ENCODE measurements around the gene NAXE. TPM values are rescaled to one million over a fixed set of nuclear protein-coding genes. Genes with fewer than 3 reads are reported as not detected.

NAXE gene
- total RNA-seq, 4 donors from 2014 or later, result 42.7 to 80.8 (median 63.3) TPM

DNA sequence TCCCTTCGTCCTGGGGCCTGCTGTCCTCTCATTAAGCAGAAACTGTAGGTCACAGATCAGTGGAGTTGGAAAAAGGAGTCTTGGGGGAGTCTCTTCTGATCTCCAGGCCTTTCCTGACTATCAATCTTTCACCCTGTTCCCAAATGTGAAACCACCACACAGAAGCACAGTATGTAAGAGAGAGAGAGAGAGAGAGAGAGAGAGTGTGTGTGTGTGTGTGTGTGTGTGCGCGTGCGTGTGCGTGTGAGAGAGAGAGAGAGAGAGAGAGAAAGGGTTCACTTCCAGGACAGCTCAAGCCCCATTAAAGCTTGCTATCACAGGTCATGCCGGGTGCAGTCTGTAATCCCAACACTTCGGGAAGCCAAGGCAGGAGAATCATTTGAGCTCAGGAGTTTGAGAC lies 13.5 kb upstream of the NAXE start:
- Histone ChIP-seq H3K27me3 (no peaks in the 10 kb centered on the region), H3K36me3 (no peaks in the 10 kb centered on the region), H3K4me1 (no peaks in the 10 kb centered on the region), H3K4me3 (no peak overlapping the region), H3K9me3 (no peaks in the 10 kb centered on the region), H3K27ac (no peak overlapping the region)
- no peak for DNase-seq (ENCODE audit: low spot score in 2 of 2)
- no peak for TF ChIP-seq EP300 (IDR thresholded peaks at IDR 0.05)
- WGBS, result 63% methylated on average over 7 of the region's 7 CpGs

DNA sequence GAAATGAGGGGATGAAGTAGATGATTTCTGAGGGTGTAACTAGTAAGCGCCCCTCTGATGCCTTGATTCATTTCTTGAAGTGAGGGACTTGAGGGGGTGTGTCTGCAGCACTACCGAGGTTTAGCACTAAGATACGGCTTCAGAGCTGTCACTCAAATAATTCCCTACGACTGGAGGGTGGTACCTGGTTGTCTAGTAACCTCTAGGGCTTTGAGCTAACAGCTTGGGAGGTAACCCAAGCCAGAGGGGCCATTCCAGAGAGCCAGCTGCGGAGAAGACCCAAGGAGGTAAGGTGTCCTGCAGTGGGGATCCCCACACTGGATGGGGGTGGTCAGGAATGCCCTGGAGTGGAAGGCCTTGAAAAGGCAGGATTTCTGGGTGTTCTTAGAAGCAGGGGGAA lies 12.1 kb upstream of the NAXE start, which contains the start of gene TTC24:
Gene TTC24, plus strand, starts transcription at position 252 of the 400 bp plus-strand sequence. CDS start 1,642 bp downstream, outside the sequence.
- no peak within 1 kb of the TSS for H3K4me3 ChIP-seq
- no peak within 1 kb of the TSS for H3K27ac ChIP-seq
- H3K27me3 ChIP-seq, result no peaks in the 10 kb centered on the region
- H3K36me3 ChIP-seq, result no peaks in the 10 kb centered on the region
- WGBS, result 84% methylated on average over 5 of the region's 5 CpGs
- TF ChIP-seq POLR2AphosphoS5 (IDR thresholded peaks at IDR 0.05) (no peak), EP300 (IDR thresholded peaks at IDR 0.05) (no peak), POLR2A (IDR thresholded peaks at IDR 0.05) (no peak)
- TF ChIP-seq, protein P1, sequence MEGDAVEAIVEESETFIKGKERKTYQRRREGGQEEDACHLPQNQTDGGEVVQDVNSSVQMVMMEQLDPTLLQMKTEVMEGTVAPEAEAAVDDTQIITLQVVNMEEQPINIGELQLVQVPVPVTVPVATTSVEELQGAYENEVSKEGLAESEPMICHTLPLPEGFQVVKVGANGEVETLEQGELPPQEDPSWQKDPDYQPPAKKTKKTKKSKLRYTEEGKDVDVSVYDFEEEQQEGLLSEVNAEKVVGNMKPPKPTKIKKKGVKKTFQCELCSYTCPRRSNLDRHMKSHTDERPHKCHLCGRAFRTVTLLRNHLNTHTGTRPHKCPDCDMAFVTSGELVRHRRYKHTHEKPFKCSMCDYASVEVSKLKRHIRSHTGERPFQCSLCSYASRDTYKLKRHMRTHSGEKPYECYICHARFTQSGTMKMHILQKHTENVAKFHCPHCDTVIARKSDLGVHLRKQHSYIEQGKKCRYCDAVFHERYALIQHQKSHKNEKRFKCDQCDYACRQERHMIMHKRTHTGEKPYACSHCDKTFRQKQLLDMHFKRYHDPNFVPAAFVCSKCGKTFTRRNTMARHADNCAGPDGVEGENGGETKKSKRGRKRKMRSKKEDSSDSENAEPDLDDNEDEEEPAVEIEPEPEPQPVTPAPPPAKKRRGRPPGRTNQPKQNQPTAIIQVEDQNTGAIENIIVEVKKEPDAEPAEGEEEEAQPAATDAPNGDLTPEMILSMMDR (IDR thresholded peaks at IDR 0.05), result no peak
- H3K9me3 ChIP-seq, result no peaks in the 10 kb centered on the region
- H3K4me1 ChIP-seq, result no peaks in the 10 kb centered on the region
- no peak for DNase-seq (ENCODE audit: low spot score in 2 of 2)

DNA sequence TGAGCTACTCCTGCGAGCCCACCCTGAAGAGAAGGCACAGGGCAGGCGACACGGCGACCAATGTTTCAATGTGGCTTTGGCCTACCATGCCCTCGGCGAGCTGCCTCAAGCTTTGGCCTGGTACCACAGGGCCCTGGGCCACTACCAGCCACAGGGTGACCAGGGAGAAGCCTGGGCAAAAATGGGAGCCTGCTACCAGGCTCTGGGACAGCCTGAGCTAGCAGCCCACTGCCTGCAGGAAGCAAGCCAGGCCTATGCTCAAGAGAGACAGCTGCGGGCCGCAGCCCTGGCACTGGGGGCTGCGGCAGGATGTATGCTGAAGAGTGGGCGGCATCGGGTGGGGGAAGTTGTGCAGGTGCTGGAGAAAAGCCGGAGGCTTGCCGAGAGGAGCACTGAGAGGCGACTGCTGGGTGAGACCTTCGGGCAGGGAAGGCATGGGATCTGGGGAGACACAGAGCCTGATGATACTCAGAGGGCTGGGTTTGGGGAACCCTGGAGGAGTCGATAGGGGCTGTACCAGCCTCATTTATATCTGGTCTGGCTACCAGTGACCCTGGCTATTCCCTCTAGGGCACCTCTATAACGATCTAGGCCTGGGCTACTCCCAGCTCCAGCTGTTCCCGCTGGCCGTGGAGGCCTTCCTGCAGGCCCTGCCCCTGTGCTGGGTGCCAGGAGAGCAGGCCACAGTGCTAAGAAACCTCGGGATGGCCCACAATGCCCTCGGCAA lies 9.8 kb upstream of the NAXE start:
- H3K27ac ChIP-seq, result no peak overlapping the region
- 66% methylated on average over 15 of the region's 21 CpGs for WGBS
- no peaks in the 10 kb centered on the region for H3K4me1 ChIP-seq
- H3K9me3 ChIP-seq, result no peaks in the 10 kb centered on the region
- no peak for TF ChIP-seq POLR2A (IDR thresholded peaks at IDR 0.05)
- TF ChIP-seq, protein P1 (IDR thresholded peaks at IDR 0.05), result no peak
- no peak for TF ChIP-seq EP300 (IDR thresholded peaks at IDR 0.05)
- no peak for TF ChIP-seq POLR2AphosphoS5 (IDR thresholded peaks at IDR 0.05)
- H3K36me3 ChIP-seq, result no peaks in the 10 kb centered on the region
- no peak for DNase-seq (ENCODE audit: low spot score in 2 of 2)
- H3K4me3 ChIP-seq, result no peak overlapping the region
- no peaks in the 10 kb centered on the region for H3K27me3 ChIP-seq

DNA sequence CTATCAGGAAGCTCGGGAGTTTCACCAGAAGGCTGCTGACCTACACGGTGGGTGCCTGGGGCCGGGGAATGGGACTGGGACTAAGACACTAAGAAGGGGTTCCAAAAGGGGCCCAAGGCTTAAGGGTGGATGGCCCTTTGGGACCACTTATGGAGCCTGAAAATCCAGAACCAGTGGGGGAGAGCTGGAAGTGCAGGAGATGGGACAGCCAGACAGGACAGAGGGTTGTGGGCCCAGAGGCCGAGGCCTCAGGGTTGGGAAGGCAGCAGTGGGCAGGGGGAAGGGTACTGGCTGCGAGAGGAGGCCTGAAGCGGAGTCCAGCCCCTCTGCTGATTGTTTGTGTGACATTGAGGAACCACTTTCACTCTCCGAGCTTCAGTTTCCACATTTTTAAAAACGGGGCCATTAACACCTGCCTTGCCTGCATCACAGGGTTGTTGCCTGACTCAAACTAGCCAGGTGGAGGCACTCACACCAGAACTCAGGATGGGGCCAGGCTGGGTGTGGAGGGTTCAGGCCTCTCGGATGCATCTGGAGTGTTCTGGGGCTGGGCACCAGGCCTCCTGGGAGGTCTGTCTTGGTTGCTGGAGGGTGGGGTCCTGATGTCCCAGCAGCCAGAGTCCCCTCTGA lies 9.1 kb upstream of the NAXE start:
- H3K9me3 ChIP-seq, result no peaks in the 10 kb centered on the region
- no peaks in the 10 kb centered on the region for H3K27me3 ChIP-seq
- no peak overlapping the region for H3K4me3 ChIP-seq
- no peak for TF ChIP-seq EP300 (IDR thresholded peaks at IDR 0.05)
- no peak for TF ChIP-seq POLR2A (IDR thresholded peaks at IDR 0.05)
- no peaks in the 10 kb centered on the region for H3K36me3 ChIP-seq
- no peak for DNase-seq (ENCODE audit: low spot score in 2 of 2)
- no peaks in the 10 kb centered on the region for H3K4me1 ChIP-seq
- no peak overlapping the region for H3K27ac ChIP-seq
- WGBS, result 87% methylated on average over 5 of the region's 9 CpGs

DNA sequence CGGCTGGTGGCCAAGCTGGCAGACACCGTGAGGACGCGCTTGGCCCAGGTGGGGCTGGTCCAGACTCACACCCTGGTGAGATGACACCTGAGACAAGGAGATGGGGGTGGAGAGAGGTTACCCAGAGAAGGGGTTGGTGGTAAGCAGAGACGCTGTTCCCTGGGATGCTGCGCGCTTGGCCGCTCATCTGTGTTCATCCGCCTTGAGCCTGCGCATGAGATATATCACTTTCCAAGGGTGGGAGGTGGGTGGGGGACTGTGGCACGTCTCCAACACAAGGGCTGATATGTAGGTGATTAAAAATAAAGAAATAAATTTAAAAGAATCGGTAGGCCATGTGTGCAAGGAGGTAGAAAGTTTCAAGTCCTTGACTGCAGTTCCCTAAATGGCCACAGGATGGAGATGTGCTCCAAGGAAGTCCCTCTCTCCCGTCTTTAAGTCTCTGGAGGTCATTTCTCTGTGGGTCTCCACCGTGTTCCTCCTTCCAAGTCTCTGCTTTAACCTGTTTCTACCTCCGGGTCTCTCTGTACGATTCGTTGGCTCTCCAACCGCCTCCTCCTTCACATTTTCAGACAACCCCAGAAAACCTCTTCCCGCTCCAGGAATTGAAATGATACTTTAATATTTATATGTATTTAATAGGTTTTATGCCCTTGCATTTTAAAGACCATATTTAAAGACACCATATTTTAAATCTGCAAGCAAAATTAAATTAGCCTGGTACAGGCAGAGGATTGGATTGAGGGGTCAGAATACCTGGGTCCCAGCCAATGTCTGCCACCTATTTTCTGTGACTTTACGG lies 7.6 kb upstream of the NAXE start:
- WGBS, result 55% methylated on average over 20 of the region's 20 CpGs
- H3K27me3 ChIP-seq, result no peaks in the 10 kb centered on the region
- no peaks in the 10 kb centered on the region for H3K4me1 ChIP-seq
- no peak overlapping the region for H3K4me3 ChIP-seq
- H3K27ac ChIP-seq, result no peak overlapping the region
- DNase-seq (ENCODE audit: low spot score in 2 of 2), result peak in 1 of 2 donors; percentile 84
- no peak for TF ChIP-seq EP300 (IDR thresholded peaks at IDR 0.05)
- TF ChIP-seq, protein P1 (IDR thresholded peaks at IDR 0.05), result peak; percentile 91 to 93
- H3K36me3 ChIP-seq, result no peaks in the 10 kb centered on the region
- no peaks in the 10 kb centered on the region for H3K9me3 ChIP-seq

DNA sequence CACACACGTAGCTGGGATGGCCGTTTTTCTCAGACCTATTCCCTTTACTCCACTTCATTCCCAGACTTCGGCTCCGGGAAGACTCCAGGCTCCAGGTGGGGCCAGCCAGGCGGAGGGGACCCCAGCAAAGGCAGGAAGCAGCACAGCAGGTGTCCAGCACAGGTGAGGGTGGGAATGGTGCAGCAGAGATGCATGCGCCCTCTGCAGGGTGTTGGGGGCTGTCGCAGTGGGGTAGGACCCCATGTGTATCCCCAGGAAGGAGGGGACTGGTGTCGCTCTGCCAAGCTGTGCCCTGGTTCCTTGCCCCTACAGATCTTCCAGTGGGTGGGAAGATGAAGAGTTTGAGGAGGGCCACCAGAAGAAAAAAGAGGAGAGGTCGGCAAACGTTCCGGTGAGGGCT lies 6.8 kb upstream of the NAXE start:
- H3K36me3 ChIP-seq, result no peaks in the 10 kb centered on the region
- DNase-seq (ENCODE audit: low spot score in 2 of 2), result no peak
- no peaks in the 10 kb centered on the region for H3K9me3 ChIP-seq
- H3K27me3 ChIP-seq, result no peaks in the 10 kb centered on the region
- no peak overlapping the region for H3K27ac ChIP-seq
- H3K4me1 ChIP-seq, result no peaks in the 10 kb centered on the region
- TF ChIP-seq EP300 (IDR thresholded peaks at IDR 0.05) (no peak), POLR2A (IDR thresholded peaks at IDR 0.05) (no peak), POLR2AphosphoS5 (IDR thresholded peaks at IDR 0.05) (no peak)
- TF ChIP-seq, protein P1 (IDR thresholded peaks at IDR 0.05), result no peak
- WGBS, result 52% methylated on average over 11 of the region's 11 CpGs
- H3K4me3 ChIP-seq, result no peak overlapping the region

Data from suprapubic skin (tissue), 4 donors.